ENCODE measurements around the gene PCBD1.
"Not testable (repeated sequence)": the region's sequence is repeated elsewhere in the genome, so short reads cannot be mapped to it uniquely, and the experiment has no call there.

The PCBD1 gene

DNA sequence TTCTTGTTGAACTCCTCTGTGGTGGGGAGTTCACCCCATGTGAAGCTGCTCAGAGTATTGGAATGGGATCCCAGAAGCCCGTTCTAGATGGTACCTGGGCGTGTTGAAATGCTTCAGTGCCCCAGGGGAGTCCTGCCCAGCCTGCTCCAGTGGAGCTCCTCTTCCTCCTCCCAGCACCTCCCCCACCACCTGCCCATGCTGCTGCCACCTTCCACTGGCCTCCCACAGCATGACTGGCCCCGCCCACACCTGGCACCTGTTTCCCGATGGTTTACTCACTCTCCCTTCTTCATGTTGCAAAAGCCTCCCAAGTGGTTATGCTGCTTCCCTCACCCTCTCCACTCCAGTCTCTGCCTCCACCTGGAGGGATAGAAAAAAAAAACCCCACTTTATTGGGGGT, 32.2 kb upstream of the PCBD1 start:
- H3K9ac ChIP-seq (ENCODE audit: low read length), result no peak overlapping the region
- H3K27me3 ChIP-seq (replicated peaks; ENCODE audit: insufficient read depth, low read length), result peaks cover 51% of the 10 kb centered on the region
- DNase-seq, result no peak
- no peaks in the 10 kb centered on the region for H3K9me2 ChIP-seq (replicated peaks; ENCODE audit: insufficient read depth, low read length)
- H3K9me3 ChIP-seq (replicated peaks; ENCODE audit: insufficient read depth, low read length), result no peaks in the 10 kb centered on the region
- no peaks in the 10 kb centered on the region for H3F3A ChIP-seq (ENCODE audit: insufficient read depth, low read length)
- no peak overlapping the region for H3K4me2 ChIP-seq (ENCODE audit: low read depth, low read length)
- no peak overlapping the region for H3K27ac ChIP-seq (ENCODE audit: low read length)
- no peak overlapping the region for H3K4me3 ChIP-seq (ENCODE audit: low read length)
- H3K79me2 ChIP-seq (ENCODE audit: low read length), result no peaks in the 10 kb centered on the region
- no peak overlapping the region for H2AFZ ChIP-seq (ENCODE audit: low read length)
- TF ChIP-seq EZH2phosphoT487 (IDR thresholded peaks at IDR 0.05; ENCODE audit: low read length) (no peak), EZH2 (optimal IDR thresholded peaks at IDR 0.05; ENCODE audit: low read depth, low read length) (no peak)
- TF ChIP-seq, protein P1, sequence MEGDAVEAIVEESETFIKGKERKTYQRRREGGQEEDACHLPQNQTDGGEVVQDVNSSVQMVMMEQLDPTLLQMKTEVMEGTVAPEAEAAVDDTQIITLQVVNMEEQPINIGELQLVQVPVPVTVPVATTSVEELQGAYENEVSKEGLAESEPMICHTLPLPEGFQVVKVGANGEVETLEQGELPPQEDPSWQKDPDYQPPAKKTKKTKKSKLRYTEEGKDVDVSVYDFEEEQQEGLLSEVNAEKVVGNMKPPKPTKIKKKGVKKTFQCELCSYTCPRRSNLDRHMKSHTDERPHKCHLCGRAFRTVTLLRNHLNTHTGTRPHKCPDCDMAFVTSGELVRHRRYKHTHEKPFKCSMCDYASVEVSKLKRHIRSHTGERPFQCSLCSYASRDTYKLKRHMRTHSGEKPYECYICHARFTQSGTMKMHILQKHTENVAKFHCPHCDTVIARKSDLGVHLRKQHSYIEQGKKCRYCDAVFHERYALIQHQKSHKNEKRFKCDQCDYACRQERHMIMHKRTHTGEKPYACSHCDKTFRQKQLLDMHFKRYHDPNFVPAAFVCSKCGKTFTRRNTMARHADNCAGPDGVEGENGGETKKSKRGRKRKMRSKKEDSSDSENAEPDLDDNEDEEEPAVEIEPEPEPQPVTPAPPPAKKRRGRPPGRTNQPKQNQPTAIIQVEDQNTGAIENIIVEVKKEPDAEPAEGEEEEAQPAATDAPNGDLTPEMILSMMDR (IDR thresholded peaks at IDR 0.05; ENCODE audit: low read length), result no peak
- no peaks in the 10 kb centered on the region; the same call in 1 of the 2 replicates for H3K4me1 ChIP-seq (ENCODE audit: low read length)
- no peaks in the 10 kb centered on the region for H4K20me1 ChIP-seq (ENCODE audit: insufficient read depth, low read length)
- no peaks in the 10 kb centered on the region for H3K36me3 ChIP-seq (replicated peaks; ENCODE audit: insufficient read depth, low read length)

DNA sequence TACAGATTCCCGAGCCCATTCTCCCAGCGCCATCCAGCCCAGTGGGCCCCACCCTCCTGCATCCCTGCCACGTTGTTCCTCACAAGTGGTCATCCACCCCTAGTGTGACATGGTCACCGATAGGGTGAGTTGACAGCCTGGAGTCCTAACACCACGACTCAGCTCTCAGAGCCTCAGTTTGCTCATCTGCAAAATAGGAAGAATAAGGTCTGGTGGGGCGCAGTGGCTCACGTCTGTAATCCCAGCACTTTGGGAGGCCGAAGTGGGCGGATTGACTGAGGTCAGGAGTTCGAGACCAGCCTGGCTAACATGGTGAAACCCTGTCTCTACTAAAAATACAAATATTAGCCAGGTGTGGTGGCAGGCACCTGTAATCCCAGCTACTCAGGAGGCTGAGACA, 31.5 kb upstream of the PCBD1 start:
- not testable (repeated sequence) for H3K9me2 ChIP-seq (replicated peaks; ENCODE audit: insufficient read depth, low read length); H3K4me1 ChIP-seq (ENCODE audit: low read length); H3K4me3 ChIP-seq (ENCODE audit: low read length); H3K27ac ChIP-seq (ENCODE audit: low read length); H3K9me3 ChIP-seq (replicated peaks; ENCODE audit: insufficient read depth, low read length); H3K4me2 ChIP-seq (ENCODE audit: low read depth, low read length); H4K20me1 ChIP-seq (ENCODE audit: insufficient read depth, low read length); H2AFZ ChIP-seq (ENCODE audit: low read length); DNase-seq; H3K79me2 ChIP-seq (ENCODE audit: low read length); H3F3A ChIP-seq (ENCODE audit: insufficient read depth, low read length); H3K36me3 ChIP-seq (replicated peaks; ENCODE audit: insufficient read depth, low read length); H3K9ac ChIP-seq (ENCODE audit: low read length)
- H3K27me3 ChIP-seq (replicated peaks; ENCODE audit: insufficient read depth, low read length), result peaks cover 57% of the 10 kb centered on the region

DNA sequence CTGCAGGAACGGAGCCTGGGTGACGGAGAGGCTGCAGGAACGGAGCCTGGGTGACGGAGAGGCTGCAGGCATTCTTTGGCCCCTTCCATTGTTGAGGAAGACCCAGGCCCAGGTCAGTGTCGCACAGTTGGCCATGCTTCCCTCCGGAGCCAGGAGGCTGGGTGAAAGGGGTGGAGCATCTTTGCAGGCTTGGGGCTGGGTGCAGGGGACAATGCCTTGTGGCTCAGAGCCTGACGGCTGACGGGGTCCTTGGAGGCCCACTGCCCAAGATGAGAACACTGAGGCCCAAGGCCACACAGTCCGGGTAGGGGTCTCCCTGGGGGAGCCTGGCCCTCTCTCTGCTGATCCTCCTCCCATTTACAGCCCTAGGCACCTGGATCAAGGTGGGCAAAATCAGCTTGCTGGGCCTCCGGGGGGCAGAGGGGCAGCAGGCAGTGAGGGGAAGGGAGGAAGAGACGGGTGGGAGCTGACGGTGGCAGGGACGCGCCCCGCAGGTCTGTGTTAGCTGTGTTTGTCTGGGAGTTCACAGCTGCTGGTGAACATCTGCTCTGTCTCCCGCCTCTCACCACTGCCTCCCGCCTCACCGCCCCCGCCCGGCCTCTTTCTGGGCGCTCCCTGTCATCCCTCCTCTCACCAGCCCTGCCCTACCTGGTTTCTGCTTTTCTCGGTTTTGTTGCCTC, 30.6 kb upstream of the PCBD1 start:
- TF ChIP-seq, protein P1 (IDR thresholded peaks at IDR 0.05; ENCODE audit: low read length), result no peak
- TF ChIP-seq EZH2phosphoT487 (IDR thresholded peaks at IDR 0.05; ENCODE audit: low read length) (no peak), EZH2 (optimal IDR thresholded peaks at IDR 0.05; ENCODE audit: low read depth, low read length) (no peak)
- Histone ChIP-seq H3K27me3 (replicated peaks; ENCODE audit: insufficient read depth, low read length) (peaks cover 62% of the 10 kb centered on the region), H2AFZ (ENCODE audit: low read length) (no peak overlapping the region), H3K9me3 (replicated peaks; ENCODE audit: insufficient read depth, low read length) (no peaks in the 10 kb centered on the region), H3K79me2 (ENCODE audit: low read length) (no peaks in the 10 kb centered on the region), H3K36me3 (replicated peaks; ENCODE audit: insufficient read depth, low read length) (no peaks in the 10 kb centered on the region), H3F3A (ENCODE audit: insufficient read depth, low read length) (no peaks in the 10 kb centered on the region), H3K4me2 (ENCODE audit: low read depth, low read length) (peak overlapping the region; percentile 58; the same call in 1 of the 2 replicates), H4K20me1 (ENCODE audit: insufficient read depth, low read length) (no peaks in the 10 kb centered on the region), H3K4me1 (ENCODE audit: low read length) (no peaks in the 10 kb centered on the region; the same call in 1 of the 2 replicates), H3K27ac (ENCODE audit: low read length) (no peak overlapping the region), H3K4me3 (ENCODE audit: low read length) (no peak overlapping the region; the same call in 1 of the 2 replicates), H3K9ac (ENCODE audit: low read length) (no peak overlapping the region), H3K9me2 (replicated peaks; ENCODE audit: insufficient read depth, low read length) (no peaks in the 10 kb centered on the region)
- DNase-seq, result peak; percentile 25

DNA sequence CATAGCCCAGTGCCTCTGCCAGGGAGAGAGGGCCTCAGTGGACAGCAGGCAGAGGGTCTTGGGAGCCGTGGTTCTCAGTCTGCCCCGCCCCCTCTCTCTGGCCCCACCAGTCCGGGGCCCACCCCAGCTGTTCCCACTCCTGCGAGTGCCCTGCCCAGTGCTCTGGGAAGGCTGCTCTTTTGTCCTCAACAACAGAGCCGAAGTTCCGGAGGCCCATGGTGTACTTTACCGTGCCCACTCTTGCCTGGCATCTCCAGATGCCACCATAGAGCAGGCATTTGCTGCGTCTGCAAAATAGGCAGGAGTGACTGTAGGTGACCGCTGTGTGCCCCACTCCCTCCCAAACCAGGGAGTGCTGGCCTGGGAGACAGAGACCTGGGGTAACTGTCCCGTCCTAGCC, 29.3 kb upstream of the PCBD1 start:
- DNase-seq, result no peak
- H3K9ac ChIP-seq (ENCODE audit: low read length), result no peak overlapping the region
- no peaks in the 10 kb centered on the region; the same call in 1 of the 2 replicates for H3K4me1 ChIP-seq (ENCODE audit: low read length)
- H3K4me3 ChIP-seq (ENCODE audit: low read length), result no peak overlapping the region
- no peak overlapping the region for H3K27ac ChIP-seq (ENCODE audit: low read length)
- no peaks in the 10 kb centered on the region for H3K36me3 ChIP-seq (replicated peaks; ENCODE audit: insufficient read depth, low read length)
- no peaks in the 10 kb centered on the region for H4K20me1 ChIP-seq (ENCODE audit: insufficient read depth, low read length)
- H3K9me3 ChIP-seq (replicated peaks; ENCODE audit: insufficient read depth, low read length), result no peaks in the 10 kb centered on the region
- no peak for TF ChIP-seq EZH2phosphoT487 (IDR thresholded peaks at IDR 0.05; ENCODE audit: low read length)
- TF ChIP-seq, protein P1 (IDR thresholded peaks at IDR 0.05; ENCODE audit: low read length), result no peak
- TF ChIP-seq EZH2 (optimal IDR thresholded peaks at IDR 0.05; ENCODE audit: low read depth, low read length), result no peak
- H3K79me2 ChIP-seq (ENCODE audit: low read length), result no peaks in the 10 kb centered on the region
- H3K27me3 ChIP-seq (replicated peaks; ENCODE audit: insufficient read depth, low read length), result peaks cover 75% of the 10 kb centered on the region
- H3F3A ChIP-seq (ENCODE audit: insufficient read depth, low read length), result no peaks in the 10 kb centered on the region
- no peaks in the 10 kb centered on the region for H3K9me2 ChIP-seq (replicated peaks; ENCODE audit: insufficient read depth, low read length)
- no peak overlapping the region for H3K4me2 ChIP-seq (ENCODE audit: low read depth, low read length)
- H2AFZ ChIP-seq (ENCODE audit: low read length), result no peak overlapping the region

Measured in MM.1S (cell line).